Measurements from ENCODE around the gene FBLN2. TPM values are rescaled to one million over a fixed set of nuclear protein-coding genes. Genes with fewer than 3 reads are reported as not detected.

Gene FBLN2
- total RNA-seq, 1 donor from 2014 or later, result 16.5 TPM

DNA sequence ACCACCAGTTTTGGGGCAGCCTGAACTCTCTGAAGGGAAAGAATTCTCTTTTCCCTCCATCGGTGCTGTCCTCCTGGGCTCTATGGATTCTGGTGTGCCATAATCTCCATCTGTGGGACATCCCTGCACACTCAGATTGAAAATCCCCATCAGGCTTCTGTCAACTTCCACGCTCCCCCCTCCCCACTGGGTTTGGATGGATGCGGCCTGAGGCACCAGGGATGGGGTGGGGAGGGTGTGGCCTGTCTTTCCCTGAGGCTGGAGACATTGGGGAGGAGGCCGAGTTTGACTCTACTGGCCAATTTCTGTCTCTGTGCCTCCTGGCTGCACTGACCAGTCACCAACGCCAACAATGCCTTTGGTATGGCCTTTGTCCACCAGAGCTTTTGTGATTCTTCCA is 16.3 kb upstream of the FBLN2 start:
- DNase-seq, result no peak

- DNase-seq, result no peak
Observed at GRCh38 chr3:13533885-13534301, 15.0 kb upstream of the FBLN2 start.

- no peak for DNase-seq
Observed at GRCh38 chr3:13535526-13535875, 13.4 kb upstream of the FBLN2 start.

GRCh38 chr3:13535905-13536304 is 13.0 kb upstream of the FBLN2 start:
- DNase-seq, result no peak

- no peak for DNase-seq
Observed at GRCh38 chr3:13536432-13536831, 12.5 kb upstream of the FBLN2 start.

GRCh38 chr3:13536832-13537231 is 12.1 kb upstream of the FBLN2 start:
- no peak for DNase-seq

DNA sequence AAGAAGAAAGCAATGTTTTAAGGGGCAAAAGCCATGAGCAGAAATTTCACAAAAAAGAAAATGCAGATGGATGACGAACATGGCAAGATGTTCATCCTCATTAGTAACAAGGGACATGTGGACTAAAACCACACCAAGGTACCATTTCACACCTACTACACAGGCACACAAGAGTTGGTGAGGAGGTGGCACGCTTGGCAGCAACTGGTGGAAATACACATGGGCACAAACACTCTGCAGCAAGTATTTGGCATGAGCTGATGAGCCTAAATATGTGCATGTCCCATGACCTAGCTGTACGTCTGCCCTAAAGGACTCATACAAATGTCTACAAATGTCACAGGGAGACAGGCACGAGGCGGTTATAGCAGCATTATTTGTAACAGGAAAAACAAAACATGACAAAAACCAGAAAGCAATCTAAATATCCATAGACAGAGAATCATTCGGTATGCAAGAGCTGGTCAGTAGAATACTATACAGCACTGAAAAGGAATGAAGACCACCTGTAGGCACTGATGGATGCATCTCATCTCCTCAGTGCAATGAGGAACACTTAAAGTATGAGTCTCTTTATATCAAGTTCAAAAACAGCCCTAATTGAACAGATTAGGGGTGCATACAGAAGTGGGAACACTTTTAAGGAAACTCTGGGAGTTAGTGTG is 11.5 kb upstream of the FBLN2 start:
- DNase-seq, result no peak

DNA sequence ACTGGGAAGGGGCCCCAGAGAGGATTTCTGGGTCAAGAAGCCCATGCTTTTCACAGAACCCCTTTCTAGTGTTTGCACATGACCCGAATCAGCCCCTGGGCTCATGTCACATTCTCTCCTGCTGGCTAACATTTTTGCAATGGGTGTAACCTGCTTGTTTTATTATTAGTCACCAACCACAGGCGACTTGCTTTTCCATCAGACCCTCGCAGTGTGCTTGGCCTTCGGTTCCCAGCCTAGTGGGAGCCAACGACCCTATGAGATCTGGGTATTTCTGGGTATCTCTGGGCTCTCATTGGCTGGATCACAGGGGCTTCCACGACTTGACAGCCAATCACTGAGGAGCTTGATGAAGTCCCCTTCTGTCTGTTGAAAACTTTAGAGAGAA is 11.0 kb upstream of the FBLN2 start:
- DNase-seq, result no peak

DNA sequence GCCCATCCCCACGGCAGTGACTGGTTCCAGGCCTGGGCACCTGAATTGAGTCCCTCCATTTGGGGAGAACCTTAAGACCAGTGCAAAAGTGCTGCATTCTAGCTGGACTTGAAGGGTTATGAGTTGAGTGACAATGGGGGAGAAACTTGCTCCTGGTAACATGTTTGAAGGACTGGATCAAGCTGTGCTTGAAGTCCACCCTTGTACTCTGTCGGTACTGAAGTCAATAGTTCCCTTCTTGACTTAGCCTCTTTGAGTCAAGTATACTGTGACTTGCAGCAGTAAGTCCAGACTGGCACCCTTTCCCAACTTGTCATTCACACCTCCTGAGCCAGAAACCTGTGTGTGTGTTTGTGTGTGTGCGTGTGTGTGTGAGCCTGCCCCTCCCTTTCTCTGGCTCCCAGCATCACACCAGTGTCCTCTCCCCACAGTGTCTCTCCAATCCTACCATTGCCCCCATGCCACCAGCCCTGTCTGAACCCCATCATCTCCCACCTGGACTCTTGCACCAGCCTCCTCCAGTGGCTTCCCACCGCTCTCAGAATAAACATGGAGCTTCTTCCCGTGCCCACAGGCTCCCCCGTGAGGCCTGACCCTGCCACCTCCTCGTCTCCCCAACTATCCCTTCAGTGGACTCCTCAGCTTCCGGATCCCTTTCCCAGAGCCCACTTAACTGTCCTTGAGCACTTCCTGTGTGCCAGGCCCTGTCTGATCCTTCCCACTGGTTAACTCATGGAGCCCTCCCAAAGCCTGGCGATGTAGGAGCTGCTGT is 10.2 kb upstream of the FBLN2 start:
- no peak for DNase-seq

- DNase-seq, result no peak
Observed at GRCh38 chr3:13539292-13539638, 9.7 kb upstream of the FBLN2 start.

- DNase-seq, result no peak
Observed at GRCh38 chr3:13539671-13540070, 9.3 kb upstream of the FBLN2 start.

GRCh38 chr3:13540297-13540995 is 8.5 kb upstream of the FBLN2 start:
- no peak for DNase-seq

GRCh38 chr3:13541691-13542090 is 7.2 kb upstream of the FBLN2 start:
- no peak for DNase-seq

DNA sequence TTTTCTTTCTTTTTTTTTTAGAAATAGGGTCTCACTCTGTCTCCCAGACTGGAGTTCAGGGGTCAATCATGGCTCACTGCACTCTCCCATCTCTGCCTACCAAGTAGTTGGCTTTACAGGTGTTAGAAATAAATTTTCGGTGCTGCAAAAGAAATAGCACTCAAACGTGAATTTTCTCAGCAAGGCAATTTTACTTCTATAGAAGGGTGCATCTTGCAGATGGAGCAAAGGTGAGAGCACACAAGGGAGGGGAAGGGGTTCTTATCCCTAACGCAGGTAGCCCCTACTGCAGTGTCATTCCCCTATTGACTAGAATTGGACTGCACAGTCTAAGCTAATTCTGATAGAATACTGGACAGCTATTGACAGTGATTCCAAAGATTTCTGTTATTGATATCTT is 6.8 kb upstream of the FBLN2 start:
- no peak for DNase-seq

DNA sequence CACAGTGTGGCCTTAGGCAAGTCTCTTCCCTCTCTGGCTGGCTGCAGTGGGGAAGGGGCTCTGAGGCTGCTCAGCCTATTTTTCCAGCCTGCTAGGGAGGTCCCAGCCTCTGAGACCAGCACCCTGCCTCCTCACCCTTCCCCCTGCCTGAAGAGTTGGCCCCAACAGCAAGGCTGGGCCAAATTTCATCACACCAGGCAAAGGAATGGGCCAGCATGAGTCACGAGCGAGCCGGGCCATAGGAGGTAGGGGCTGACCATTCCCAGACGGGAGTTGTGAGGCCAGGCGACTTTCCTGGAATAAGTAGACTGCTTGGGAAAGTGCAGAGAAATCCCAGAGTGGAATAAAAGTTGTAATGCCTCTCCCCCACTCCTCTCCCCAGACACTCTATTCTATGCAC is 5.7 kb upstream of the FBLN2 start:
- no peak for DNase-seq

DNA sequence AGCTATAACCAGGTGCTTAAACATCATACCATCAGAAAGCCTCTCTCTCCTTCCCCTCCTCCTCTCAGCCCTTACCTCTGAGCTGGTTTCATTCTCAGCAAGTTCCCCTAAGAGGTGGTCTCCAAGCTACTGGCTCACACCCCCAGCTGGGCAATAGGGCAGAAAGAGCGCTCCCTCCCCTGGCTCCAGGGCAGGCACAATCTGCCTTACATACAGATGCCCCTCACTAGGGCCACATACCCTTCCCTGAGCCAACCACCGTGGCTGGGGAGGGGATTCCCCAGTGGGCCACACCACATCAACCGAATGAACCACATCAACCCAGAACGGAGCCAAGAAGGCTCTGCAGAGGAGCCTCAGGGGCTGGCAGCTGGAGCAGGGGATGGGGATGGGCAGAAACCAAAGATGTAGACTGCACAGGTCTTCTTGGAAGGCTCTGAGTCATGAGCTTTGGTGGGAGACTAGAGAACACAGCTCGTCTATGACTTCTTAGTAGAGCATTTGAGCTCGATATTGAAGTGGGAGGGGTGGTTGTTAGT is 4.6 kb upstream of the FBLN2 start:
- no peak for DNase-seq

- DNase-seq, result no peak
Observed at GRCh38 chr3:13544951-13545651, 3.8 kb upstream of the FBLN2 start.

DNA sequence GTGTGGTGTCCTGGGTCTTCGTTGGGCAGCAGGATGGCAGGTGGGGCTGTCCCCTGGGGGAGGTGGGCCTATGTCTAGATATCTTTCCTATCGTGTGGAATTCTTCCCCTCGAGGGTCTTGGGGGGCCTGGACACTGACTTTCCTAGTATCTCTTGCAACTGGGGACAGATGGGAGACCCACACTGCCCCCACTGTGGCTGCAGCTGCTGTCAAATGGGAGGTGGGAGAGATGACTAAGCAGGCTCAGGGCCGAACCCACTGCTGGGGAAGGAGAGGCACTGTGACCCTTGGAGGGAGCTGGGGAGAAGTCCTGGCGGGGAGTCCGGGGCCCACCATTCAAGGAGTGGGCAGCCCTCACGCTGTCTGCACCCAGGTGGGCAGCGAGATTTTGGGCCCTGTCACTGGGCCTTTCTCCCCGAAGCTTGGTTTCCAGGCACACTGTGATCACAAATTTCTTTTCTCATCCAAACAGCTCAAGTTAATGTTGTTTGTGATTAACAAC is 2.9 kb upstream of the FBLN2 start:
- DNase-seq, result no peak

DNA sequence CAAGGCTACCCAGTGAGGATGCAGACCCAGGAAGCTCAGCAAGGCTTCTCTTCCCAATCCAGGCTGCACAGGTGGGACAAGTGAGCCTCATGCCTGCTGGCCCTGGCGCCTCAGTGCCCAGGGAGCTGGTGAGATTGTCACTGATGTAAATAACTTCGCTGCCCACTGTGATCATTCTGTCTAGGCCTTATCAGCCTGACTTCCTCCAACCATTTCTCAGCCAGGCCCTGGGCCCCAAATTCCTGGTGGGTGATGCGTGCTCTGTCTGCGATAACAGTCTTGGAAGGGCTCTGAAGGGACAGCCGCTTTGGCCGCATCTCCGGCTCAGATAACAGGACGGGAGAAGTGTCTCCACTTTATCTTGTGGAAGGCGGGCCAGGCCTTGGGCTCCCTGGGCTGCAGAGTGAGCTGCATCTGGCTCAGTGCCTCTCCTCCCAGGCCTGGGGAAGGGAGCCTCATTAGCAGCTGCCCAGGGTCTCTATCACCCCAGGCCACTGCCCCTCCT is 2.2 kb upstream of the FBLN2 start:
- no peak for DNase-seq

GRCh38 chr3:13547591-13548371 is 1.1 kb upstream of the FBLN2 start:
- no peak for DNase-seq

- no peak for DNase-seq
Observed at GRCh38 chr3:13549623-13550422, 898 bp downstream of the FBLN2 start.

All from dermis blood vessel endothelial cell (primary cell).